Ecto neural progenitor cell (in vitro differentiated cells): ENCODE measurements around the gene SAP25.

Experiments used
- DNase-seq: peaks from one replicate; pipeline ENCODE4 v3.0.0-alpha.2; 2018; ENCODE audit warnings: low spot score

SAP25 gene

GRCh38 chr7:100573691-100574361 lies at the start of gene SAP25:
Gene SAP25 (minus strand): TSS chr7:100573900. CDS start chr7:100573742, 158 bp downstream.
- peak; percentile 47 for DNase-seq

- no peak for DNase-seq
Measured at GRCh38 chr7:100621554-100621953, 47.9 kb upstream of the SAP25 start.

GRCh38 chr7:100620804-100621203 lies 47.1 kb upstream of the SAP25 start:
- no peak for DNase-seq

GRCh38 chr7:100620239-100620638 lies 46.5 kb upstream of the SAP25 start:
- DNase-seq = no peak

- no peak for DNase-seq
Measured at GRCh38 chr7:100614308-100614861, 40.7 kb upstream of the SAP25 start.

- DNase-seq = no peak
Measured at GRCh38 chr7:100613412-100614175, 39.9 kb upstream of the SAP25 start.

GRCh38 chr7:100612730-100613390 lies 39.2 kb upstream of the SAP25 start:
- no peak for DNase-seq

- peak; percentile 98 for DNase-seq
Measured at GRCh38 chr7:100611983-100612729, 38.5 kb upstream of the SAP25 start, which contains the start of gene MOSPD3. Gene MOSPD3 (plus strand): TSS chr7:100612540. CDS start chr7:100612792, 252 bp downstream.

GRCh38 chr7:100609958-100610357 lies 36.3 kb upstream of the SAP25 start:
- no peak for DNase-seq

GRCh38 chr7:100607111-100607510 lies 33.4 kb upstream of the SAP25 start:
- DNase-seq = no peak

GRCh38 chr7:100606313-100606712 lies 32.6 kb upstream of the SAP25 start:
- DNase-seq = no peak

GRCh38 chr7:100604976-100605911 lies 31.5 kb upstream of the SAP25 start:
- DNase-seq = peak; percentile 76

- DNase-seq = peak; percentile 85
Measured at GRCh38 chr7:100604028-100604975, 30.6 kb upstream of the SAP25 start.

GRCh38 chr7:100603726-100604027 lies 30.0 kb upstream of the SAP25 start:
- DNase-seq = no peak

GRCh38 chr7:100602889-100603725 lies 29.4 kb upstream of the SAP25 start:
- peak; percentile 79 for DNase-seq

GRCh38 chr7:100600730-100601038 lies 27.0 kb upstream of the SAP25 start:
- DNase-seq = no peak

GRCh38 chr7:100599911-100600729 lies 26.4 kb upstream of the SAP25 start:
- DNase-seq = no peak

- DNase-seq = no peak
Measured at GRCh38 chr7:100598425-100598824, 24.7 kb upstream of the SAP25 start.
